HT-29 (cell line): ENCODE measurements around the gene ATP8B4. TPM values are rescaled to one million over a fixed set of nuclear protein-coding genes. Genes with fewer than 3 reads are reported as not detected.

Experiments
- DNase-seq: peaks from one replicate; pipeline ENCODE4 v3.0.0-alpha.2; 2015; ENCODE audit warnings: low spot score
- small RNA-seq: library from RNA; depleted of rRNA; stranded (forward); fragments of <200 nt; gene quantifications from one replicate; pipeline ENCODE3, GENCODE V24; 2014
- total RNA-seq: library from RNA; depleted of rRNA; stranded (reverse); fragments of >200 nt; shearing (Covaris generic); gene quantifications from 2 replicates; pipeline ENCODE4 v1.2.3, GENCODE V29; 2014; rRNA removed

Gene ATP8B4
- total RNA-seq, 1 experiment from 2014 or later = 0.66 TPM

- DNase-seq = no peak
Observed at GRCh38 chr15:49815950-49816349, 303.1 kb downstream of the ATP8B4 start.

- DNase-seq = no peak
Observed at GRCh38 chr15:49815526-49815925, 303.5 kb downstream of the ATP8B4 start.

GRCh38 chr15:49814709-49815108 is 304.3 kb downstream of the ATP8B4 start:
- no peak for DNase-seq

- no peak for DNase-seq
Observed at GRCh38 chr15:49813625-49814024, 305.4 kb downstream of the ATP8B4 start.

- DNase-seq = no peak
Observed at GRCh38 chr15:49810720-49811119, 308.3 kb downstream of the ATP8B4 start.

- DNase-seq = no peak
Observed at GRCh38 chr15:49809894-49810609, 309.0 kb downstream of the ATP8B4 start.

- DNase-seq = no peak
Observed at GRCh38 chr15:49808341-49808740, 310.7 kb downstream of the ATP8B4 start.

Small RNA genes lying within 50 kb of the gene (small RNA-seq; reads per million reads assigned to genes)
- 0.22 reads per million for gene RNA5SP394

Other genes starting within 250 kb of the ATP8B4 start
- gene SLC27A2, start 63.0 kb upstream of the ATP8B4 start, total RNA-seq = 44.5 and 56.0 TPM in 2 replicates
- gene HDC, start 146.5 kb upstream of the ATP8B4 start, total RNA-seq = not detected in 2 replicates
- 35.3 and 38.3 TPM in 2 replicates for gene GABPB1, start 236.0 kb upstream of the ATP8B4 start, total RNA-seq